K562 (cell line): ENCODE data around the gene TIMM44. TPM values are rescaled to one million over a fixed set of nuclear protein-coding genes. Genes with fewer than 3 reads are reported as not detected.

ENCODE experiments used
- ATF2 ChIP-seq: sonication (generic); formaldehyde crosslinking; IDR thresholded peaks from 2 replicates; pipeline ENCODE4 v1.8.1; 2022; ENCODE audit warnings: missing genetic modification reagents
- BCOR ChIP-seq: fragments of 450-650 bp; IDR thresholded peaks from 2 replicates; pipeline ENCODE4 v1.6.1; 2016
- CAMTA2 ChIP-seq: fragments of 250-450 bp; sonication (Bioruptor Pico); conservative IDR thresholded peaks from 2 replicates; pipeline ENCODE4 v1.5.1; 2022
- FOXP1 ChIP-seq: sonication (generic); formaldehyde crosslinking; IDR thresholded peaks from 2 replicates; pipeline ENCODE4 v1.8.0; 2022; ENCODE audit warnings: mild to moderate bottlenecking, missing genetic modification reagents
- GTF2E2 ChIP-seq: fragments of 200-800 bp; sonication (Bioruptor generic); IDR thresholded peaks from 2 replicates; pipeline ENCODE4 v1.6.1; 2016; ENCODE audit warnings: missing genetic modification characterization, missing compliant biosample characterization
- IRF9 ChIP-seq: fragments of 450-650 bp; IDR thresholded peaks from 2 replicates; pipeline ENCODE4 v1.6.1; 2016; ENCODE audit warnings: missing biosample characterization, missing genetic modification characterization
- JUN ChIP-seq, 2 experiments: sonication (generic) in 1 of 2; formaldehyde crosslinking in 1 of 2; IDR thresholded peaks; 2 replicates each; pipeline versions ENCODE4 v1.6.1 to v1.8.0; 2012 to 2022; ENCODE audit warnings: borderline replicate concordance in 2 of 2, mild to moderate bottlenecking in 2 of 2, improper control_type of control experiment in 1 of 2, low read depth in 1 of 2, low read length in 1 of 2, missing genetic modification reagents in 1 of 2
- KLF6 ChIP-seq: fragments of 250-450 bp; sonication (Bioruptor Pico); IDR thresholded peaks from 2 replicates; pipeline ENCODE4 v1.4.0; 2020; ENCODE audit warnings: mild to moderate bottlenecking, moderate library complexity, borderline replicate concordance
- NKRF ChIP-seq: fragments of 450-650 bp; IDR thresholded peaks from 2 replicates; pipeline ENCODE4 v1.6.1; 2016; ENCODE audit warnings: borderline replicate concordance
- REST ChIP-seq, 2 experiments: fragments of 450-650 bp; formaldehyde crosslinking in 1 of 2; IDR thresholded peaks; 2 replicates each; pipeline versions ENCODE4 v1.4.0 to v1.6.1; 2014 to 2020; ENCODE audit warnings: mild to moderate bottlenecking in 2 of 2, borderline replicate concordance in 1 of 2, low read depth in 1 of 2
- SNRNP70 ChIP-seq: fragments of 200-400 bp; formaldehyde crosslinking; optimal IDR thresholded peaks from 2 replicates; pipeline ENCODE3; 2017; ENCODE audit warnings: low read depth, low read length
- ZNF263 ChIP-seq: sonication (generic); formaldehyde crosslinking; IDR thresholded peaks from 2 replicates; pipeline ENCODE4 v1.8.0; 2022; ENCODE audit warnings: mild to moderate bottlenecking, missing genetic modification reagents, borderline replicate concordance
- ZNF764 ChIP-seq: fragments of 250-450 bp; sonication (Bioruptor Pico); IDR thresholded peaks from 2 replicates; pipeline ENCODE4 v1.4.0; 2020; ENCODE audit warnings: low read depth, mild to moderate bottlenecking, moderate library complexity
- polyA plus RNA-seq, 8 experiments: library from polyadenylated mRNA; depleted of rRNA in 4 of 8; stranded (reverse) in 5 of 8; unstranded in 3 of 8; fragments of >200 nt; fragmentation: Nextera tagmentation in 2 of 8; fragmentation: Illumina TruSeq in 1 of 8; extraction: Ambion mirVana in 2 of 8; extraction: Trizol in 1 of 8; gene quantifications; 2 replicates each; pipeline versions ENCODE4 v1.2.1 to v1.2.3, GENCODE V29; 2011 to 2014; ENCODE audit warnings: inconsistent platforms in 1 of 8, missing spikeins in 1 of 8
- total RNA-seq, 7 experiments: library from RNA; depleted of rRNA in 6 of 7; stranded (reverse); fragments of >200 nt in 6 of 7; fragmentation: Illumina TruSeq in 2 of 7; extraction: Trizol in 2 of 7; gene quantifications; 2 replicates each; pipeline versions ENCODE4 v1.2.1 to v1.2.3, GENCODE V29; 2011 to 2021; ENCODE audit warnings: low replicate concordance in 1 of 7

The TIMM44 gene
- total and polyA plus RNA-seq, 9 of the 15 experiments (the other 6 are each of a cell fraction or from before 2014, with no cell fraction given), result 10.3 to 231 (median 89.3) TPM

GRCh38 chr19:7904074-7905020 lies 39.1 kb downstream of the TIMM44 start (continued):
- no peak for TF ChIP-seq REST (IDR thresholded peaks at IDR 0.05; ENCODE audit: borderline replicate concordance)
- no peak for TF ChIP-seq REST (CRISPR knock-in tag; IDR thresholded peaks at IDR 0.05; ENCODE audit: low read depth)
- no peak for TF ChIP-seq ATF2 (CRISPR knock-in tag)
- TF ChIP-seq CAMTA2 (CRISPR knock-in tag), result no peak
- no peak for TF ChIP-seq BCOR
- no peak for TF ChIP-seq GTF2E2 (tag)
- TF ChIP-seq ZNF764 (CRISPR knock-in tag), result no peak
- no peak for TF ChIP-seq KLF6
- TF ChIP-seq FOXP1 (CRISPR knock-in tag), result peak; percentile 19; the same call in 1 of the 2 replicates
- TF ChIP-seq SNRNP70, result no peak
- peak; percentile 59; the same call in 1 of the 2 replicates for TF ChIP-seq NKRF
- no peak for TF ChIP-seq IRF9 (tag)
- no peak for TF ChIP-seq JUN (IDR thresholded peaks at IDR 0.05; ENCODE audit: borderline replicate concordance, low read depth, low read length)
- TF ChIP-seq JUN (CRISPR knock-in tag; IDR thresholded peaks at IDR 0.05; ENCODE audit: borderline replicate concordance), result no peak
- TF ChIP-seq ZNF263 (CRISPR knock-in tag), result 0 out of 2 replicates have a peak, but pooled peaks have one; percentile 47
